Esophagus mucosa (tissue), 1 donor: ENCODE data around the gene FAM111A. TPM values are rescaled to one million over a fixed set of nuclear protein-coding genes. Genes with fewer than 3 reads are reported as not detected.
"Not testable (repeated sequence)": the region's sequence is repeated elsewhere in the genome, so short reads cannot be mapped to it uniquely, and the experiment has no call there.

Source experiments
- ATAC-seq: fragments of 200-7000 bp; cut with Tn5 transposase; one replicate; pipeline ENCODE4 v1.9.1; 2020
- total RNA-seq: library from RNA; stranded (reverse); gene quantifications from one replicate; pipeline ENCODE4 v1.2.4, GENCODE V29; 2023
- donor health status: DM: yes; HTN: yes; CAD: no.

The FAM111A gene
- 7.5 TPM for total RNA-seq

GRCh38 chr11:59142530-59143507 is at the start of gene FAM111A:
FAM111A (plus strand) TSS chr11:59142856; CDS start chr11:59148873, 6,017 bp downstream.
- ATAC-seq: peak; percentile 92

GRCh38 chr11:59093576-59093975 is 49.1 kb upstream of the FAM111A start:
- not testable (repeated sequence) for ATAC-seq

GRCh38 chr11:59095225-59095624 is 47.4 kb upstream of the FAM111A start:
- ATAC-seq: peak; percentile 31

- not testable (repeated sequence) for ATAC-seq
These were observed 46.6 kb upstream of the FAM111A start for GRCh38 chr11:59095972-59096575.

- peak; percentile 60 for ATAC-seq
These were observed 45.4 kb upstream of the FAM111A start for GRCh38 chr11:59097113-59097708.

- ATAC-seq: peak; percentile 25
These were observed 44.7 kb upstream of the FAM111A start for GRCh38 chr11:59097938-59098337.

- ATAC-seq: peak; percentile 46
These were observed 40.3 kb upstream of the FAM111A start for GRCh38 chr11:59102259-59102765.

GRCh38 chr11:59106363-59107336 is 36.0 kb upstream of the FAM111A start, which contains the start of gene FAM111B:
FAM111B (plus strand) TSS chr11:59107237; CDS start chr11:59109626, 2,389 bp downstream.
- peak; percentile 98 for ATAC-seq

- ATAC-seq: not testable (repeated sequence)
These were observed 34.9 kb upstream of the FAM111A start for GRCh38 chr11:59107721-59108120.

- no peak for ATAC-seq
These were observed 30.2 kb upstream of the FAM111A start for GRCh38 chr11:59112494-59112893.

- ATAC-seq: no peak
These were observed 28.3 kb upstream of the FAM111A start for GRCh38 chr11:59114344-59114743.

- ATAC-seq: no peak
These were observed 27.1 kb upstream of the FAM111A start for GRCh38 chr11:59115553-59115952.

GRCh38 chr11:59117774-59118173 is 24.9 kb upstream of the FAM111A start:
- no peak for ATAC-seq

GRCh38 chr11:59119826-59120225 is 22.8 kb upstream of the FAM111A start:
- no peak for ATAC-seq

GRCh38 chr11:59135648-59136461 is 6.8 kb upstream of the FAM111A start:
- peak; percentile 91 for ATAC-seq

GRCh38 chr11:59136551-59136950 is 6.1 kb upstream of the FAM111A start:
- not testable (repeated sequence) for ATAC-seq

- ATAC-seq: no peak
These were observed 5.5 kb upstream of the FAM111A start for GRCh38 chr11:59137190-59137589.

- no peak for ATAC-seq
These were observed 4.0 kb upstream of the FAM111A start for GRCh38 chr11:59138643-59139042.

- ATAC-seq: no peak
These were observed 1.5 kb upstream of the FAM111A start for GRCh38 chr11:59141191-59141590.

- ATAC-seq: no peak
These were observed 789 bp upstream of the FAM111A start for GRCh38 chr11:59141673-59142460.
